Measurements from ENCODE around the gene CD46.
A peak's percentile ranks its signal among the peaks of the same experiment; 100 is the strongest.
"Not testable (repeated sequence)": the region's sequence is repeated elsewhere in the genome, so short reads cannot be mapped to it uniquely, and the experiment has no call there.

CD46 gene

DNA sequence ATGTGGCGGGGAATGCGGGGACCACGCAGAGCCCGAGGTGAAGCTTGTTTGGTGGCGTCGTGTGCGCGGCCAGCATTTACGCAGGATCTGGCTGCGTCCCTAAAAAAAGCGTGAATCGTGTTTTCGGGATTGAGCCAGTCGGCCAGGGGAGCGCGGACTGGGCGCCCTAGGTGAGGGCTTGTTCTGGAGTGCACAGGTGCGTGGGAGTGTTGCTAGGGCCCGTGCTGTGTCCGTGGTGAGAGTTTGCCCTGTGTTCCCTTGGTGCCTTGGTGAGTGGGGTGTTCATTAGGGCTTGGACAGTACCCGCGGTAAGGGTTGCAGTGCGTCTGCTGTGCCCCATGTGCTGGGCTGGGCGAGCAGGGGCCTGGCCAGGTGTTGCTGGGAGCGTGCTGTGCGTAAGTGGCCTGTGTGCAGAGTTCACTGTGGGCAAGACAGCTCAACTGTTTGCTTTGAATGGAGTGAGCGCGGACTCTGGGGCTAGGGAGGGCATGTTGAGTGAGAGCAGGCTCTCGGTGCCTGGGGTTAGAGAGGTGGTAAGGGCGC is 673 bp downstream of the CD46 start:
- peak; percentile 24 for DNase-seq

DNA sequence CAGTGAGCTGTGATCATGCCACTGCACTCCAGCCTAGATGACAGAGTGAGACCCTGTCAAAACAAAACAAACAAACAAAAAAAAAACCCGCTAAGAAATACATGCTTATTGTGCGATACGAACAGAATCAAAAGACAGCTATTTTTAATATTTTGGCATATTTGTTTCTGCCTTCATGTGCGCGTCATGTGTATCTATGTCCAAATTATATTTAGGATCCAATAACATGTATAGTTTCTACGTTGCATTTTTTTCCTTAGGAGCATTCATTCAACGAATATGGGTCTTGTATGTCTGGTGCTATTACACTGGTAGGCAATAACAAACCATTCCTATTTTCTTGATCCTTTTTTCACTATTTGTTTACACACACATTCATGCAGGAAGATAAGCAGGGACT is 1.8 kb downstream of the CD46 start:
- no peak for DNase-seq

DNA sequence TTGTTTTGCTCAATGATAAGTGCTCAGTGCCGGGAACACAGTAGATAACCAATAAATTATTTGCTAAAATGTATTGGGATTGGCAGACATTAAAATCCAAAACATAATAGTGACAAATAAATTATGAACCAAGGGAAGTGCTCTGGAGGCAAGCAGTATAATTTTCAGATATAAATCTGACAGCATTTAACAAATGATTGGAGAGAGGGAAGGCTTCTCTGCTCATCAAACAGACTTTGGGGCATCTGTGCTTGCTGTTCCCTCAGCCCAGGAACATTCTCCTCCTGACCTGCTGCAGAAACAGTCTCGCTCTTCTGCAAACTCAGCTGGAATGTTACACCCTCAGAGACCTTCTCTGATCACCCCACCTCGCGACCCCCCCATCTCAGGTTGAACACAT is 2.2 kb downstream of the CD46 start:
- no peak for DNase-seq

DNA sequence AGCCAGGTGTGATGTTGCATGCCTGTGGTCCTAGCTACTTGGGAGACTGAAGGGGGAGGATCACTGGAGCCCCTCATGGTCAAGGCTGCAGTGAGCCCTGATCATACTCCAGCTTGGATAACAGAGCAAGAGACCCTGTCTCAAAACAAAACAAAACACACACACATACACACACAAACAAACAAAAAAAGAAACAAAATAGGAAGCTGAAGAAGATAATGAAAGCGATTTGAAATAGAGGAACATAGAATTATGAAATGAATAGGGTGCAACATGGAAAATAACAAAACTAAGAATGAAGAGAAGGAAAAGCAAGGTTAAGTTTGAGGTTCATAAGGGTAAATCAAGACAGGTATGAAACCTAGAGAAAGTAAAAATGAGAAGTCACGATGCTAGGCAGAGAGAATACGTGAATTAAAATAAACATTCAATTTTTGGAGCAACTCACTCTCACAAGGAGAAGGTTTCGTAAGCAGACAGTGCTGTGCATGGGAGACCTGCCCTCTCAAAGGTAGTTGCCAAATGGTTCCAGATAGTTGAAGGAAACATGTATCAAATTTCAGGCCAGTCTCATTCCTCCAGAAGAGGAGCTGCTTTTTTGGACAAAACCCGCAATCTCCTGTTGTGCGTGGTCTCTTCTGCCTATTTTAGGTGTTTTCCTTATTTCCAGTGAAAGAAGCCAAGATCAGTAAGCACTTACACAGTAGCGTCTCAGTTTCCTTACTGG is 3.3 kb downstream of the CD46 start:
- peak; percentile 39 for DNase-seq

DNA sequence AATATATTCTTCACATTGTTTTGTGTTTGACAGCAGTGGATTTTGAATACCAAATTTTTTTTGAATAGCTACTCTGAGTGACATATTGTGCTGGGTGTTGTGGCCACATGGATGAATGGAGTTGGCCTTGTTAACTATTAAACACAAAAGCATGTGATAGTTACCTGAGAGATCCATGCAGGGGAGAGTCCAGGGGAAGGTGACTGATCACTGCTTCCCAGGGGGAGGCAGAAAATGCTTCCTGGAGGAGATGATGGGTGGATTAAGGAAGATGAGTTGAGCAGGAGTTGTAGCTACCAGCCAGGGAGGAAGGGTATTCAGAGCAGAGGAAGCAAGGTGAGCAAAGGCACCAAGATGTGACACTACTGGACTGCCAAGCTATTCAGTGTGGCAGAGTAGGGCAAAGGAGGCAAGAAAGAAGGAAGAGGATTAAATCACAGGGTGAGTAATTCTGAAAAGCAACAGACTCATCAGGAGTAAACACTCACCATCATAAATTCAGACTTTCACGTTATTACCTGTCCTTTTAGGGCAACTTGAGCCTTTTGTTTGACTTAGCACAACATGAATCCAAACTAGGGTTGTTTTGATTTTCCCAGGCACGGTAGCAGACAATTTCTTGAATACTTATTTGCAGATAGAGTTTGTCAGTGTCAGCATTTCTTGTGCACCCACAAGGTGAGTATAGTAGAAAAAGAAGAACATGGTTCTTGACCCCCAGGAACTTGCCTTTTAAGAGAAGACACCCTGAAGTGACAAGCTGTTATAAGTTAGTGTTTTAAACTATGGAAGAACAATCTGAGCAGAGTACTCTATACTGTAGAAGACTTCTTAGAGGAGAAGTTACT is 4.2 kb downstream of the CD46 start:
- peak; percentile 23 for DNase-seq

DNA sequence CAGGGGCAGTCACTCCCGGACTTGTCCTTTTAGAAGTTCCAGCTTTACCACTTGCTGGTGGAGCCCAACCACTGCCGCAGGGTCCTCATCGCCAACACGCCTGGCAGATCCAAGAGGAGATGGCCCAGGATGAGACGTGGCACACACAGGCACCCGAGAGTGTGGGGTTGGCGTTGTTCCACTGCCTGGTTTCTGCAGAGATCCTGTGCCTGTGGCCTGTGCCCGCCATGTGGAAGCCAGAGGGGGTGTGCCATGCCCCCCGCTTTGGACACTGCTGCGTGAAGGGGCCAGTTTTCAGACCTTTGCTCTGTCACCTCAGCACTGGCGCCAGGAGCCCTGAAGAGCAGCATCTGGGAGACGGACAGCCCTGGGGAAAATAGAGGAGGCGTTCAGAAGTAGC is 10.8 kb downstream of the CD46 start:
- no peak for DNase-seq

DNA sequence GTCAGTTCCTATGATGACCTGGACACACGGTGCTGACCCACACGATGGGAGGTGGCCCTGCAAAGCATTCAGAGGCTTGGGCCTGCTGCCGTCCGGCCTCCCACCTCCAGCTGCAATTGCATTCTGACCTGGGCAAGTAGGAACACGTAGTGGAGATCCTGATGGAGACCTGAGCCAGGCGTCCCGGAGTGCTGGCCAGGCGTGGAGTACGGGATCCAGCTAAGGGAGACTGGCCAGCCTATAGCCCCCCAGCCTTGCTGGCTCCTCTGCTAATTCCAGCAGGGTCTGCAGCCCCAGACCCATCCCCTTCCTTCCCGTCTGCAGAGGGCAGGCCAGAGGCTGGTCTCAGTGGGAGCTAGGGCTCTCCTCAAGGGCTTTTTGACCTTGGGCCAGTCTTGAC is 11.2 kb downstream of the CD46 start:
- DNase-seq: no peak

DNA sequence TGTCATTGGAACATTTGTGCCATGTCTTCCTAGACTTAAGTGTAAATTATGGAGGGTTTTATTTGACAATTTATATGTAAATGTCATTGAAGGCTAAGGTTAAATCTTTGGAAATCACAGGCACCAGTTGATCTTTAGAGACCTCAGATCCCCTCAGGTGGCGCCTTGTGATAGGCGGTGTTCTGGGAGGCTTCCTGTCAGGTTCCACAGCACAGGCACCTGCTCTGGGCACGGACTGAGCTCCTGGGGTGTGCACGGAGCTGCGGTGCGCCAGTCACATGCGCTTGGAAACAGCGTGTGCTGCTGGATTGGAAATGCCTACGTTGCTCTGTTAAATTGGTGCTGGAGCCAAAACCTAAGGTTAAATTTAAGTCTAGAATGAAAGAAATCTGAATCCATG is 12.1 kb downstream of the CD46 start:
- no peak for DNase-seq

DNA sequence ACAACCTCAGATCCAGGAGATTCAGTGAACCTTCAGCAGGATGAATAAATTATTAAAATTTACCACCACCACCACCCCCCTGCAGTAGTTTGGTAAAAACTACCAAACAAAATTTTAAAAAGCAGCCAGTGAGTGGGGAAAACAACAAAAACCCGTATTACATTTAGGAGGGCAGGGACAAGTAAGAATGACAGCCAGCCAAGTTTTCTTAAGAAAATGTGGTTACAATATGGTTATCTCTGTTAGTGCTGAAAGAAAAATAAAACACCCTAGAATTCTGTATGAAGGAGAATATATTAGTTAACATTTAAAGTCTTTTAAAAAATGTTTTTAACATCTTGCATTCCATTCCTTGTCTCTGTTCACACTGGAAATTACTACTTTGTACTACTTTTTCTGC is 14.7 kb downstream of the CD46 start:
- DNase-seq: no peak

DNA sequence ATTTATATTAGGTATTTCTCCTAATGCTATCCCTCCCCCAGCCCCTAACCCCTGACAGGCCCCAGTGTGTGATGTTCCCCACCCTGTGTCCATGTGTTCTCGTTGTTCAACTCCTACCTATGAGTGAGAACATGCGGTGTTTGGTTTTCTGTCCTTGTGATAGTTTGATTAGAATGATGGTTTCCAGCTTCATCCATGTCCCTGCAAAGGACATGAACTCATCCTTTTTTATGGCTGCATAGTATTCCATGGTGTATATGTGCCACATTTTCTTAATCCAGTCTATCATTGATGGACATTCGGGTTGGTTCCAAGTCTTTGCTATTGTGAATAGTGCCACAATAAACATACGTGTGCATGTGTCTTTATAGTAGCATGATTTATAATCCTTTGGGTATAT is 18.7 kb downstream of the CD46 start:
- DNase-seq: not testable (repeated sequence)

DNA sequence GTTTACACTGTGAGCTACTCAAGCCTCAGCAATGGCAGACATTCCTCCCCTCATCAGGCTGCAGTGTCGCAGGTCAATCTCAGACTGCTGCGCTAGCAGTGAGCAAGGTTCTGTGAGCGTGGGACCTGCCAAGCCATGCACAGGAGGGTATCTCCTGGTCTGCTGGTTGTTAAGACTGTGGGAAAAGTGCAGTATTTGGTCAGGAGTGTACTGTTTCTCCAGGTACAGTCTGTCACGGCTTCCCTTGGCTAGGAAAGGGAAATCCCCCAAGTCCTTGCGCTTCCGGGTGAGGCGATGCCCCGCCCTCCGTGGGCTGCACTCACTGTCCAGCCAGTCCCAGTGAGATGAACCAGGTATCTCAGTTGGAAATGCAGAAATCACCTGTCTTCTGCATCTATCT is 24.2 kb downstream of the CD46 start:
- DNase-seq: not testable (repeated sequence)

DNA sequence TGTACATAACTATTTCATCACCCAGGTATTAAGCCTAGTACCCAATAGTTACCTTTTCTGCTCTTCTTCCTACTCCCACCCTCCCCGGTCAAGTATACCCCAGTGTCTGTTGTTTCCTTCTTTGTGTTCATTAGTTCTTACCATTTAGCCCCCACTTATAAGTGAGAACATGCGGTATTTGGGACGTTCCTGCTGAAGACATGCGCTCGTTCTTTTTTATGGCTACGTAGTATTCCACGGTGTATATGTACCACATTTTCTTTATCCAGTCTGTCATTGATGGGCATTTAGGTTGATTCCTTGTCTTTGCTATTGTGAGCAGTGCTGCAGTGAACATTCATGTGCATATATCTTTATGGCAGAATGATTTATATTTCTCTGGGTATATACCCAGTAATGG is 25.6 kb downstream of the CD46 start:
- DNase-seq: not testable (repeated sequence)

DNA sequence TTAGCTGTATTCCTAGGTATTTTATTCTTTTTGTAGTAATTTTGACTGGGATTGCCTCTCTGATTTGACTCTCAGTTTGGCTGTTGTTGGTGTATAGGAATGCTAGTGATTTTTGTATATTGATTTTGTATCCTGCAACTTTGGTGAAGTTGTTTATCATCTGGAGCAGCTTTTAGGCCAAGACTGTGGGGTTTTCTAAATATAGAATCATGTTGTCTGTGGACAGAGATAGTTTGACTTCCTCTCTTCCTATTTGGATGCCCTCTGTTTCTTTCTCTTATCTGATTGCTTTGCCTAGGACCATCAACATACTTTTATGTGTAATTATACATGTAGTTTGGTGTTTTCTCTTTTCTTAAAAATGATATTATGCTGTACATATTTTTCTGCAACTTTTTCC is 27.2 kb downstream of the CD46 start:
- no peak for DNase-seq

DNA sequence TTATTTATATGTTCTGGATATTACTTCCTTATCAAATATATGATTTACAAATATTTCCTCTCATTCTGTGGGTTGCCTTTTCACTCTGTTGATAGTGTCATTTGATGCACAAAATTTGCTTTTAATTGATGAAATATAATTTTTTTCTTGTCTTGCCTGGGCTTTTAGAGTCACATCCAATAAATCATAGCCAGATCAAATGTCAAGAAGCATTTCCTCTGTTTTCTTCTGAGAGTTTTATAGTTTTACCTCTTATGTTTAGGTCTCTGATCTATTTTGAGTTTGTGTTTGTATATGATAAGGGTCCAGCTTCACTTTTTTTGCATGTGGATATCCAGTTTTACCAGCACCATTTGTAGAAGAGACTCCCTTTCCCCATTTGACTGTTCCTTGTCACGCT is 29.5 kb downstream of the CD46 start:
- DNase-seq: no peak

DNA sequence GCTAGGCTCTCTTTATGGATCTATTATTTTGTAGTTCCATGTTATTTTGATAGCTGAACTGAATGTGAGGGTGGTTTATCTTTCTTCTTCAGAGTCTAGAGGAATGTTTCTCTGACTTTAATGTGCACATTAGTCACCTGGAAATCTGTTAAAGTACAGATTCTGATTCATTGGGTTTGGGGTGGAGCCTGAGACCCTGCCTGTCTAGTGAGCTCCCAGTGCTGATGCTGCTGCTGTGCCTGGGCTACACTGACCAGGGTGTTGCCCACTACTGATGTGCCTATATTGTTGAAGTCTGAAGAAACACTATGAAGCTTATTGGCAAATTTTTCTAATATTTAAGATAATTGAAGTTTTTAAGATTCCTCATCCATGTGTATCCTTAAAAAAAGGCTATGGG is 35.9 kb downstream of the CD46 start:
- no peak for DNase-seq

DNA sequence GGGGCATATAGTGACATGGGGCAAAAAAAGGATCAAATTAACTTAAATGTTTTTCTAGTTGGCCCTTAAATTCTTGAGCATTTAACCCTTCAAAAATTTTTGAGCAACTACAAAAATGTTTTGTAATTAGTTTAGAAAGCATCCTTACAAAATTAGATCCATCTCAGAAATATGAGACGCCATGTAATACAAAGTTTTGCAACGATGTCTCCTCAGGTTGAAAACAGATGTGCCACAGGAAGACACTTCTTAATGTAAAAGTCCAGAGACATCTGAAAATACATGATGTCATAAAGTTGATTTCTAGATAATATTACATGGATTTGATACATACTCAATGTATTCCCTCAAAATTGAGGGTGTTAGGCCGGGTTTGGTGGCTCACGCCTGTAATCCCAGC is 37.5 kb downstream of the CD46 start:
- DNase-seq: no peak

DNA sequence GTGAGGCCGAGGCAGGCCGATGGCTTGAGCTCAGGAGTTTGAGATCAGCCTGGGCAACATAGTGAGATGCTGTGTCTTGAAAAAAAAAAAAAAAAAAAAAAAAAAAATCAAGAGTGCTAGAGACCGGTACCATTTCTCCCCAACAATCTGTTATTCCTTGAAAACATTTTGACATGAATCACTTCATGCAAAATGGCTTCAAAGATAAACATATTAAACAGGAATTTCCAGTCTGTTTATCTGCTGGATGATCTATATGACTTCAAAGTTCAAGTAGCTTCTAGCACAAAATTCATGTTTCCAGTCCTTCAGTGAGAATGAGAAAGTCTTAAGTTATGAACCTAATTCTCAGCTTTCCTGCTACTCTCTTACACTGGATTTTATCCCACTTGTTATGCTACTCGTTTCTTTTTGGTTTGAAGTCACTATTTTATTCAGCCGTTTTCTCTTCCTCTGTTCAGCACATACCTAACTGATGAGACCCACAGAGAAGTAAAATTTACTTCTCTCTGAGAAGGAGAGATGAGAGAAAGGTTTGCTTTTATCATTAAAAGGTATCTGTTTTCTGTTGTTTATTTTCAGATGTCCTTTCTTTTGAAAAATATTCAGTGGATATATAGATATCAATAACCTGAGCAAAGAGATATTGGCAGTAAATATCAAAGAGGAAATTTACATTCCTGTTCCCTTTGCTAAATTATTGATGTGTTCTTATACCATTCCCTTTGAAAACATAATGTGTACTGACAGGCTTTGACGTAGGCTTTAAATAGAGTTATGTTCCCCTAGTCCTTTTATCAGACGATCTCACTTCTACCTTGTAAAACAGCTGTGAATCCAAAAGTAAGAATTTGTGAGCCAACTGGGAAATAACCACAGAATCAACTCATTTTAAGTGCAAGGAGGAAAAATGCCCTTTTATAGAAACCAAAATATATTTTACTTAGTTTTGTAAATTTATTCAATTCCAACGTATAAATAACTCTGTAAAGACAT is 38.2 kb downstream of the CD46 start:
- DNase-seq: no peak

DNA sequence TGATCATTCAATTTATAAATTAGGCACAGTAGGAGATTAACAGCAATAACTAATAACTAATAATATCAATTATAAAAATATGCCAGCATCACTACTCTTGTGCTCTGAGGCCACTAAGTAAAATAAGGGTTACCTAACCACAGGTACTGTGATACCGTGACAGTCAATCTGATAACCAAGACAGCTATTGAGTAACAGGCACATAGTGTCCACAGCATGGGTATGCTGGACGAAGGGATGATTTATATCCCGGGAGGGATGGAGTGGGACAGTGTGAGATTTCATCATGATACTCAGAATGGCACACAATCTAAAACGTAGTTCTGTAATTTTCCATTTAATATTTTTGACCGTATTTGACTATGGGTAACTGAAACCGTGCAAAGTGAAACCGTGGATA is 39.4 kb downstream of the CD46 start:
- DNase-seq: no peak

DNA sequence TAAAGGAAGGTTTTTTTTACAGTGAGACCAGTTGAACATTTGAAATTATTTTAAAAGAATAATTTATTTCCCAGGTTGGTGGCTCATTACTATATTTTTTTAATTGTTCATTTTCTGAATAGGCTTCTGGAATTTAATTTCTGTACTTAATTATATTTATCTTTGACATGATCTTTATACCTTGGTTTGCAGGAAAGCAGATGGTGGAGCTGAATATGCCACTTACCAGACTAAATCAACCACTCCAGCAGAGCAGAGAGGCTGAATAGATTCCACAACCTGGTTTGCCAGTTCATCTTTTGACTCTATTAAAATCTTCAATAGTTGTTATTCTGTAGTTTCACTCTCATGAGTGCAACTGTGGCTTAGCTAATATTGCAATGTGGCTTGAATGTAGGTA is 41.5 kb downstream of the CD46 start:
- DNase-seq: no peak

DNA sequence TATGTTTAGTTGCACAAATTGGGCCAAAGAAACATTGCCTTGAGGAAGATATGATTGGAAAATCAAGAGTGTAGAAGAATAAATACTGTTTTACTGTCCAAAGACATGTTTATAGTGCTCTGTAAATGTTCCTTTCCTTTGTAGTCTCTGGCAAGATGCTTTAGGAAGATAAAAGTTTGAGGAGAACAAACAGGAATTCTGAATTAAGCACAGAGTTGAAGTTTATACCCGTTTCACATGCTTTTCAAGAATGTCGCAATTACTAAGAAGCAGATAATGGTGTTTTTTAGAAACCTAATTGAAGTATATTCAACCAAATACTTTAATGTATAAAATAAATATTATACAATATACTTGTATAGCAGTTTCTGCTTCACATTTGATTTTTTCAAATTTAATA is 43.0 kb downstream of the CD46 start:
- DNase-seq: no peak

DNA sequence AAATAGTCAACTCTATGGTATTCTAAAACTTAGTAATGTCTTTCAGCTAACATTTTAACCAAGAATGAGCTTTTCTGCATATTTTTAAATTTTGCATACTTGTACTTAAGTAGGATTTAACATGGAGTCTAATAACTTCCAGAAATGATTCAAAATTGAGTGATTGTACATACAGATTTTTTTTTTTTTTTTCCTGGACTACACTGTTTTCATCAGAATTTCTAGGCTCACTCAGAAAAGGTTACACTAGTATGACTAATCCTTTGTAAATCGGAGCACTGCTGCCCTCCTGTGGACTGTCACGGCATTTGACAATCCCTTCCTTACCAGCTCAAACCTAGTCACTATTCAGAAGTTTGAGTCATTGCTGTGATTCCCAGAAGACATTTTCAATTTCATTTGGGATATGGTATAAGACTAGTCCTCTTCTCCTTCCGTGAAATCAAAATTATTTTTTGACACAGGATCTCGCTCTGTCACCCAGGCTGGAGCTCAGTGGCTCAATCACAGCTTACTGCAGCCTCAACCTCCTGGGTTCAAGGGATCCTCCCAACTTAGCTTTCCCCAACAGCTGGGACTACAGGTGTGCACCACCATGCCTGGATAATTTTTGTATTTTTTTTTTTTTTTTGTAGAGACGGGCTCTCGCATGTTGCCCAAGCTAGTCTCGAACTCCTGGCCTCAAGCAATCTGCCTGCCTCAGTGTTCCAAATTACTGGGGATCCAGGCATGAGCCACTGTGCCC is 45.5 kb downstream of the CD46 start:
- peak; percentile 93 for DNase-seq

DNA sequence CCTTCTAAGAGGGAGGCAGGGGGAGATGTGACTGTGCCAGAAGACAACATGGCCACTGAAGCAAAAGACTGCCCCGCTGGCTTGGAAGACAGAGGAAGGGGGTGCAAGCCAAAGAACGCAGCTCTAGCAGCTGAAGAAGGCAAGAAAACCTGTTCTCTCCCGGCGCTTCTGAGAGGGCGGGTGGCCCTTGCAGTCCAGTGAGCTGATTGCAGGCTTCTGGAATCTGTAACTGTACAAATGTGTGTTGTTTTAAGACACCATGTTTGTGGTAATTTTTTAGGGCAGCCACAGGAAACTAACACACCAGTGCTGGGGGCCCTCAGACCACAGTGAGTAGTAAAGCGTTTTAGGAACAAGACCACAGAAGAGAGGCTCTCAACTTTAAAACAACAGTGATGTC is 47.0 kb downstream of the CD46 start:
- DNase-seq: no peak

All from suppressor macrophage treated with lipopolysaccharide for 4 hours (primary cell).